Stimulated activated CD4-positive, alpha-beta T cell treated with anti-CD3 and anti-CD28 coated beads, Interleukin-1b, Interleukin-23, amount 100 ng/mL, for 24 hours (primary cell): ENCODE results near the gene WBP2.
"Not testable (repeated sequence)": the region's sequence is repeated elsewhere in the genome, so short reads cannot be mapped to it uniquely, and the experiment has no call there.

Source experiments
- DNase-seq, 4 experiments: peaks; one replicate each; pipeline ENCODE4 v3.0.0-alpha.2; 2020; ENCODE audit warnings: low read depth in 4 of 4, low spot score in 1 of 4

WBP2 gene

DNA sequence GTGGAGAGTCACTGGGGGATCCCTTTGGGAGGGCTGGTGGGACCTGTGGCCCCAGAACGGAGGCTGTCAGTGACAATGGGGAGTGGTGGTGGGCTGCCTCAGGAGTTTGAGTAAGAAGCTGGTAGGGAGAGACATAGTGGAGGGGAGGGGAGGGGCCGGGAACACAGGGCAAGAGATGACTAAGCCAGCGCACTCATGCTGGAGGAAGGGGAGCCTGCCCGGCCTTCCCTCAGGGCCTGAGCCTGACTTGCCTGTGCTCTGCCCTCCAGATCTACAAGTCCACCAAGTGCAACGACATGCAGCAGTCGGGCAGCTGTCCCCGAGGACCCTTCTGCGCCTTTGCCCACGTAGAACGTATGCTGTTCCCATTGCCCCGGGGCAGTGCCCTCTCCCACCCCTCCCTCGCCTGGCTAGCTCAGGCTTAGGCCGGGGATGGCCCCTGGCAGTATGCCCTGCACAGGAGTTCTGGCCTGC is 40.2 kb downstream of the WBP2 start:
- no peak for DNase-seq

GRCh38 chr17:75814021-75814395 is 41.1 kb downstream of the WBP2 start:
- DNase-seq = no peak

- no peak for DNase-seq
These were observed 41.8 kb downstream of the WBP2 start for GRCh38 chr17:75813081-75814020.

GRCh38 chr17:75812096-75813013 is 42.8 kb downstream of the WBP2 start:
- DNase-seq = no peak

- DNase-seq = no peak
These were observed 44.0 kb downstream of the WBP2 start for GRCh38 chr17:75811174-75811573.

DNA sequence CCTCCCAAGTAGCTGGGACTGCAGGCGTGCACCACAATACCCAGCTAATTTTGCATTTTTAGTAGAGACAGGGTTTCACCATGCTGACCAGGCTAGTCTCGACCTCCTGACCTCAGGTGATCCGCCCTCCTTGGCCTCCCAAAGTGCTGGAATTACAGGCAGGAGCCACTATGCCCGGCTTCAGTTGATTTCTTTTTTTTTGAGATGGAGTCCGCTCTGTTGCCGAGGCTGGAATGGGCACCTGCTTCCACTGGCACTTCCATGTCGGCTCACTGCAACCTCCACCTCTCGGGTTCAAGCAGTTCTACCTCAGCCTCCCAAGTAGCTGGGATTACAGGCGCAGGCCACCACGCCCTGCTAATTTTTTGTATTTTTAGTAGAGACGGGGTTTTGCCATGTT is 44.4 kb downstream of the WBP2 start:
- not testable (repeated sequence) for DNase-seq

- no peak for DNase-seq
These were observed 44.9 kb downstream of the WBP2 start for GRCh38 chr17:75810216-75810615.

DNA sequence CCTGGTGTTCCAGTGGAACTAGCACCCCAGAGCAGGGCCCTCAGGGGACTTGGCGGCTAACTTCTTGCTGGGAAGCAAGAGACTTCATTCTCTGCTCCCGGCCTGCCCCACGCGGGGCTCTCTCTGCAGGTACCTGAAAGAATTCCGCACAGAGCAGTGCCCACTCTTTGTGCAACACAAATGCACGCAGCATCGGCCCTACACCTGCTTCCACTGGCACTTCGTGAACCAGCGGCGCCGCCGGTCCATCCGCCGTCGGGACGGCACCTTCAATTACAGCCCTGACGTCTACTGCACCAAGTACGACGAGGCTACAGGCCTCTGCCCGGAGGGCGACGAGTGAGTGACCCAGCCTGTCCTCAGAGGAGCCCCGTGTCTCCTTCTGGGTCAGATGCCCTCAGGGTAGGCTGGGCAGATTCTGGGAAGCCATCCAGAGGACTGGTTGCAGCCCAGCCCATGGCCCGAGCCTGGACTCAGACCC is 45.5 kb downstream of the WBP2 start:
- DNase-seq = no peak

GRCh38 chr17:75808905-75809621 is 46.1 kb downstream of the WBP2 start:
- DNase-seq = no peak

DNA sequence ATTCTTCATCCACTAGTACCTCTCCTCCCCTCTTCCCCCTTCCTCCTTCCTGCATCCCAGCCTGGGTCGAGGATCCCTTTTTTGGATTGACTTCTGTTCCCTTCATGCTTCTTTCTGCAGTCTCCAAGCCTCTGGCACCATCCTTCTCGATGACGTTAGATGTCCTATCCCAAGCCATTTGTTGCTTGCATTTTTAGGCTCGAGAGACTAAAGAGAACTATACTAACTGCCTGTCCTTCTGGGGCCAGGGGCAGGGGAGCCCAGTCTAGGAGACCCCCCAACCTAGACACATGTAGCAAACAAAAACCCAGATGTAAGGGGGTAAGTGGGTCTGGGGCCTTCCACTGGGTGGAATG is 46.6 kb downstream of the WBP2 start:
- no peak for DNase-seq

DNA sequence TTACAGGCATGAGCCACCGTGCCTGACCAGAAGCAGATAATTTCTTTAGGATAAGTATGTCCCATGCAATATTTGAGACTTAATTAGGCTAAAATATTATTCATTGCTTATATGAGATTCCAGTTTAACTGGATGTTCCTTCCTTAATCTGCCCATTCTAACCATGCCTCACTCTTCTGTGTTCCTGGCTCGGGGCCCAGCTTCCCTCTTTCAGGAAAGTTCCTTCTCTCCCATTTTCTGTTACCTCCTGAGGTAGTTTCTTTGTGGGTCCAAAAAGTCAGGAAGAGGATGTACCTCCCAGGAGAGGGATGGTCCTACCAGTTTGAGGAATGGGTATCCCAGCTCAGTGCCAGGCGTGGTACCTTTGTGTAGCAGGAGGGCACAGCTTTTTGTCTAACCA is 47.3 kb downstream of the WBP2 start:
- no peak for DNase-seq

GRCh38 chr17:75806822-75807500 is 48.2 kb downstream of the WBP2 start:
- DNase-seq = no peak

- DNase-seq = no peak
These were observed 51.3 kb downstream of the WBP2 start for GRCh38 chr17:75803883-75804282.

DNA sequence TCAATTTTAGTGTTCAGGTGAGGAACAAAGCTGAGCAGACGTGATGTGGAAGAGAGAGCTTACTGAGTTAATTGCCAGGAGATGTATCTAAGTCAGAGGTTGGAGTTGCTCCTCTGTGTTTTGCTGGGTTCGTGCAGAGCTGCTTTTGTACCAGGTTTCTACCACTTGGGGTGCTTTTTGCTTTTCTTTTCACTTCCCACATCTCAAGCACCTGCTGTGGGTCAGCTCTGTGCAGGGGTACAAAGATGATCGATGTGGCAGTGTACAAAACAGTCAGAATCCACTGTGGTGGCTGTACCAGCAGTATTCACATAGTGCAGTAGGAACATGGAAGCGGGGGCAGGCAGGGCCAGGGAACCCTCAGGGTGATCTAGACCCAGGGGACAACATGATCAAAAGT is 55.7 kb downstream of the WBP2 start:
- no peak for DNase-seq

DNA sequence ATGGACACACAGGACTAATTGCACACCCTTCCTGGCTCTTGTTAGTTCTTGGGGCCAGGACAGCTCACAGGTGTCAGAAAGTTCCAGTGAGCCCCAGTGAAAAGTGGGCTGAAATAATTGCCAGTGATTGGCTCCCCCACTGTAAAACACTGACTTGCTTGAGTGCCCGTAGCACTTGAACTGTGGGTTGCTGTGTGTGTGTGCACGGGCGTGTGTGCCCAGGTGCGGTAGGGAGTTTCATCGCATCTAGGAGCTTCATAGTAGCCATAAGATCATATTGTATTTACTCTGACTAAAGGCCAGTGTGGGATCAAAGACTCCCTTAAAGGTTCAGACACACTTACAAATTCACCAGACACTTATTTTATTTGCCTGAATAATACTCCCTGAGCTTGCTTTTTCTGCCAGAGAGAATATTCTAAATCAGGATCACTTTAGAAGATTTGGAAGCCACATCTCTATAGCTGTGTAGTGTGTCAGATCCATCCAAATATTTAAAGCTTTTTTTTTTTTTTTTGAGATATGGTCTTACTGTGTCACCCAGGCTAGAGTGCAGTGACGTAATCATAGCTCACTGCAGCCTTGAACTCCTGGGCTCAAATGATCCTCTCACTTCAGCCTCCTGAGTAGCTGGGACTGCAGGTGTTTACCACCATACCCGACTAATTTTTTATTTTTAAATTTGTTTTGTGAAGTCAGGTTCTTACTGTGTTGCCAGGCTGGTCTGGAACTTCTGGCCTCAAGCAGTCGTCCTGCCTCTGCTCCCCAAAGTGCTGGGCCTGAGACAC is 59.1 kb downstream of the WBP2 start:
- no peak for DNase-seq
